NCI-H1092 treated with DMSO at 0.1 percent for 48 hours (cell line): ENCODE results near the gene ZNF428.
"Not testable (repeated sequence)": the region's sequence is repeated elsewhere in the genome, so short reads cannot be mapped to it uniquely, and the experiment has no call there.

Experiments
- DNase-seq: peaks from one replicate; lab custom pipeline; 2025; lab: John Stamatoyannopoulos, UW

Gene ZNF428

GRCh38 chr19:43639519-43640423 lies 20.3 kb upstream of the ZNF428 start, which contains the start of gene CADM4:
CADM4 (minus strand) TSS chr19:43639850; CDS start chr19:43639790, 60 bp downstream.
- peak; percentile 4 for DNase-seq

- no peak for DNase-seq
These were observed 19.6 kb upstream of the ZNF428 start for GRCh38 chr19:43638995-43639518.

GRCh38 chr19:43638214-43638994 lies 19.0 kb upstream of the ZNF428 start:
- no peak for DNase-seq

- DNase-seq = no peak
These were observed 16.8 kb upstream of the ZNF428 start for GRCh38 chr19:43636121-43636683.

GRCh38 chr19:43635561-43635940 lies 16.1 kb upstream of the ZNF428 start:
- DNase-seq = not testable (repeated sequence)

- no peak for DNase-seq
These were observed 15.6 kb upstream of the ZNF428 start for GRCh38 chr19:43634872-43635560.

GRCh38 chr19:43634506-43634871 lies 15.1 kb upstream of the ZNF428 start:
- DNase-seq = no peak

GRCh38 chr19:43634068-43634467 lies 14.6 kb upstream of the ZNF428 start:
- DNase-seq = no peak

GRCh38 chr19:43633520-43633919 lies 14.1 kb upstream of the ZNF428 start:
- no peak for DNase-seq

- no peak for DNase-seq
These were observed 12.1 kb upstream of the ZNF428 start for GRCh38 chr19:43631491-43631890.

GRCh38 chr19:43628646-43629326 lies 9.4 kb upstream of the ZNF428 start:
- no peak for DNase-seq

GRCh38 chr19:43626838-43627237 lies 7.4 kb upstream of the ZNF428 start:
- no peak for DNase-seq

- no peak for DNase-seq
These were observed 6.6 kb upstream of the ZNF428 start for GRCh38 chr19:43625918-43626579.

GRCh38 chr19:43624933-43625332 lies 5.5 kb upstream of the ZNF428 start:
- no peak for DNase-seq

- DNase-seq = no peak
These were observed 4.7 kb upstream of the ZNF428 start for GRCh38 chr19:43623889-43624670.

GRCh38 chr19:43622956-43623355 lies 3.5 kb upstream of the ZNF428 start:
- no peak for DNase-seq

- DNase-seq = no peak
These were observed 2.6 kb upstream of the ZNF428 start for GRCh38 chr19:43622070-43622469.

- no peak for DNase-seq
These were observed 902 bp upstream of the ZNF428 start for GRCh38 chr19:43620061-43621001.

GRCh38 chr19:43618921-43619261 lies 538 bp downstream of the ZNF428 start:
- peak; percentile 52 for DNase-seq
